NK-92 treated with Interleukin-12 subunit alpha and Interleukin-12 subunit beta, amount 100 ng/mL, for 24 hours (cell line): Measurements from ENCODE around the gene EFNA5.

Experiments
- DNase-seq: peaks from one replicate; lab custom pipeline; 2025; lab: John Stamatoyannopoulos, UW

EFNA5 gene

DNA sequence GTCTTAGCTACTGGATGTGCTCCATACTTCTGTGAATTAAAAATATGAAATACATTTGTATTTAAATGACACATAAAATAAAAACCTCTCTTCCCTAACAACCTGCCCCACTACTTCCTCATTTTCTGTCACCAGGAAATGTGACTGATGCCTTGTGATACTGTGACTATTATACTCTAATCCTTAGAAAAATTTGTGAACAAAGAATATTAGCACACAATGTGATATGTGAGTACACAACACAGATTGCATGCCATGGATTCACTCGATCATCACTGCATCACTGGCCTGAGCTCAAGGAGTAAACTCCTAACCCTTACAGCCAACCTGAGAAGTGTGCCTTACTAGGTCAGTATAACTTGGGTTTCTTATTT, 281.0 kb downstream of the EFNA5 start:
- DNase-seq: no peak

DNA sequence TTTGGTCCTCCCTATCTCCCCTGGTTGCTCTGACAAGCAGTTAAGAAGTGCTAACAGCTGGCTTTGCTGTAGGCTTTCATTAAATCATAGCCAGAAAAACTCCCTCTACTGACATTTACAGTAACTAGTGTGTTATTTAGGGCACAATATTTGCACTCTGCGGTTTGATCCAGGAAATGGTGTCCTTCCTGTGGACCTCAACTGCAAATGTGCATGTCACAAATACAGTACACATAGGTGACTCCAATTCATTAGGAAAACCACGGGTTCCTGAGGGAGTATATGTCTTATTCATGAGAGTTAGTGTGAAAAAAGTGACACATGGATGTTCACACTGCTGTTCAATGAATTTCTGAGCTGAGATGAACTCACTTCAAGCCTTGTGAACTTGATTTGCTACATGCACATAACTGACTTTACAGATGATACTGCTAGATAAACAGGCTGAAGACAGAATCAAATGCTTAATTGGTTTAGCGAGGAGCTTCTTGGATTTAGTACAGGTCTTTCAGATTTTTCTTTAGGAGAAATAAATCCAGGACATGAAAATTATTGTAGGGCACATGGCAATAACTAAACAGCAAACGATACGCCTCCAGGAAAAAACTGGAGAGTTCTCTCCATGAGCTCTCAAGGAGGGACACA, 281.5 kb downstream of the EFNA5 start:
- peak; percentile 22 for DNase-seq

DNA sequence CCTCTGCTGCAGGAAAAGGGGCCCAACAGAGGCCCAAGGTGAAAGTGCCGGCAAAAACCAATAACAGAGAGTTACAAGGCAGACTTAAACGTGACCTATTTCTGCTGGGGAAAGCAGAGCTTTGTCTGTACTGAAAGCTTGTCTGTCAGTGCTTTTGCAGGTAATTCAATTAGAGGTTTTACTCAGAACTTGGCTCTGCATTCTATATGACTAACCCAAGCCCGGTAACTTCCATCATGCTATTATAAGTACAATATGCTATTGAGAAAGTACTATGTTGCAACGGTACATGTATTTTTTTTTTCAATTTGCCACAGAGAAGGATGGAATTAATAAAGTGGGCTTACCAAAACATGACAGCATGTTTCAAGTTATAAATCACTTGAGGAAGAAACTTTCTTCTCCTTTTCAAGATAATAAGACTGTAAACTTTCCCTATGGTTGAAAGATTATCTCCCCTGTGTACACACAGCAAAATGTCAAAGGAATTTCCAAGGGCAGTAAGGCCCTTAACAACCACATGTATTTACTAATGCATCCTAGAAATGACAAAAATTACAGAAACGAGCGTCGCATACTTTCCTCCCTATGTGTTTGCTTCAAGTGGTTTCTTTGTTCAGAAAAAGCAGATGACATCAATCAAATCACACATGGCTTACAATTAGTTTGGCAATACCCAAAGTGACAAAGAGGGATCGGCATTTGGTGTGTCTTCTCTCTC, 282.4 kb downstream of the EFNA5 start:
- peak; percentile 25 for DNase-seq

DNA sequence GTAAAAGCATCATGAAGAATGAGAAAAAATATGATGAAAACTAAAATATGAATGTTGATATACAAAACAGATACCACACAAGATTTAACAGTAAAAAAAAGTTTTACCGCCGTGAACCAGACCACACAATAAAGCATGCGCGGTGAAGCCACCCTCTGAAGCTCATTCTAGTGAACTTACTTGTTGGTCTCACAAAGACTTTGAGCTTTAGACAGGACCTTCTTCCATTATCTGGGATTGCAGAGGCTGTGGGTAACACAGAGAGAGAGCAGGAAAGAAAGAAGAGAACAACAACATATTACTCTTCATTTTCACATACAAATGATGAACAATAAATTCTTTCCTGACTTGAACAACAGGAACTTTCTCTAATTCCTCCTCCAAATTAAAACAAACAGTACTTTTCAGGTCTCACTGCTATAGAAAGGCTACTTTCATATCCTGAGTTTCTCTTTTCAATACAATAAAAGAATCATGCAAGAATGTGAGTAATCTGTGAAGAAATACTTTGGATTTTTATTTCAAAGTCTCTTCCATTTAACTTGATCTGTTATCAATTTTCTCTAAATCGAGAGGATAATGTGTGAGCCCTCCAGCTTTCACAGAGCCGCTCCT, 283.1 kb downstream of the EFNA5 start:
- no peak for DNase-seq

DNA sequence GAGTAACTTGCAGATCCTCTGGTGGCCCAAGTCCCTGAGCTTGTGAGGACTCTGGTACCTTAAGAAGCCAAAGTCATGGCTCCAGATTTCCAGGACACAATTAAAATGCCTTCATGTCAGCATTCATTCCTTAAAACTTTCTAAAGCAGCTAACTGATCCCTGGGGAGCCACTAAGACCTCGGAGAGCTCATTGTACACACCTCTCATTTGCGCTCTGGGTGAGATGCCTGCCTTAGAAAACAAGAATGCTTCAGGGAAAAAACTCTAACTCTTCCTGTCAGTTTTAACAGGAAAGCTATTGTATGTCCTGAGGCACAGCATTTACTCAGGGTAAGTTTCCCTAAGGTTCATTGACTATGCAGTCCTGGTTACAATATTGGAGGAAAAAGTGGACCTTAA, 285.0 kb downstream of the EFNA5 start:
- no peak for DNase-seq

DNA sequence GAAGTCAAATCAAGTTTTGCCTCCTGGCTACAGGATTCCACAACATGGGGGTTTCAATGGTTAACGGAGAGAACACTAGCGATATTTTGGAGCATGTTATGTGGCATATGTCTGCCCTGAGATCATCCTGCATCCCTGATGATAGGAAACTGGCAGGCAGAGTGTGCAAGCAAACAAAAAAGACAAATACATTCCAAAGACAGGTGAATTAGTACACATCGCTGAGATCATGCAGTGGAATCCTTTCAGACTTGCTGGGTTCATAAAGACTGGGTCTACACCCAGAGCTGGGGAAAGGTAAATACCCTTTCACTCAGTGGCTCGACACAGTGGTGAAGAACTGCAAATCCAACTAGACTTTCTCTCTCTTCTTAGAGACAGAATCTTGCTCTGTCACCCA, 286.5 kb downstream of the EFNA5 start:
- no peak for DNase-seq

DNA sequence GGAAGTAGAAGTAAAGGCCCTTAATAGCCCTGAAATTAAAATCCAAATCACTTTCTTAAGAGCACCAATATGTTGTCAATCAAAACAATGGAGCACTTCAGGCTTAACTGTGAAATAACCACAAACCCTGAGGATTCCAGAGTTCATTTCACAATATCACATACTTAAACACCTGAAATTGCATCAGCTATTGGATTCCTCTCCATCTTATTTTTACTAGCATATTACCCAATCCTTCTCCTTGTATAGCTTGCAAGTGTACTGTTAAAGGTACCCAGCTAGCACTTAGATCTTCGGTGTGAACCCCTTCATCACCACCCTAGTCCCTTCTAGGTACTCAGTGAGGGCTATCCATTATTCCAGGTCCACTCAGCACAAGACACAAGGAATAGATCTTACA, 287.3 kb downstream of the EFNA5 start:
- no peak for DNase-seq

DNA sequence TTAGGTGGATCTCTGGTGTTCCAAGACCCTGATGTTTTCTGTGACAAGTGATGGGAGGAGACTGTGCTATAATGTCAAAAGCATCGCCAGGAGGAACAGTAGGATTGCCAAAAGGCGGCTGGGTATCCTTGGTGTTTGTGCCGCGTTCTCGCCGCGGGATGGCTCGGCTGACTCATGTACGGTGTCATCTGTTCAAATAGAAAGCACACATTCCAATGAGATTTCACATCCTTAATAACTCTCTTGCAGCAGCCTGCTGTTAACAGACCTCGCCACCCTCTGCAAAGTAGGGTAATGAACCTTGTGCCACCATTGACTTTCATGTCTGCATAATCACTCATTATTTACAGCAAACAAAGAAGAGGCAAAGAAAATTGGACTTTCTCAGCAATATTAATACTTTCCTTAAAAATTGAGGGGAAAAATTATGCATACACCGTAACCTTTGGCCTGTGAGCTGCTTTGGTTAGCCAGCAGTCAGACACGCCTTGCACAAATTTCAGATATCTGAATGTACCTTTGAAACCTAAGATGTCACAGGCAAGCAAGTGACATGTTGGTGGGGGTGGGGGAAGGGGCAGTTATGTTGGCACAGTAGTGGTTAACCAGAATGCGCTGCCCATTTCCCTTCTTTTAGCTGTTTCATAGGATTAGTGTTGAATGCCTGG, 289.4 kb downstream of the EFNA5 start:
- no peak for DNase-seq

DNA sequence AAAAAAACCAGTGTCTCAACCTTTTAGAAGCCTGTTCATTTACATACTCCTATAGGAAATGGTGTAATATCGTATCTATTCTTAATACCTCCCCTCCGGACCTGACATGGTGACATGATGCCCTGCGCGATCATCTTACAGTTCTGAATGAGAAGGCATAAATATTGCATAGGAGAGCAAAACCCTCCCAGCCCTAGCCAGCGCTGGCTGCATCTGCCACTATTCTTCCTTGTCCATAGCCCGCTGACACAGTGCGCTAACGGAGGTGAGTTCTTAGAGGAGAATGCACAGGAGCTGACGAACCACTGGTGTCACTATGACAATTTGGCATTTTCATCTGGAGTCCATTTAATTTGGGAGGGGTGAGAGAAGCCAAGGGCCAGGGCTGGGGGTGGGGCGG, 290.1 kb downstream of the EFNA5 start:
- no peak for DNase-seq

DNA sequence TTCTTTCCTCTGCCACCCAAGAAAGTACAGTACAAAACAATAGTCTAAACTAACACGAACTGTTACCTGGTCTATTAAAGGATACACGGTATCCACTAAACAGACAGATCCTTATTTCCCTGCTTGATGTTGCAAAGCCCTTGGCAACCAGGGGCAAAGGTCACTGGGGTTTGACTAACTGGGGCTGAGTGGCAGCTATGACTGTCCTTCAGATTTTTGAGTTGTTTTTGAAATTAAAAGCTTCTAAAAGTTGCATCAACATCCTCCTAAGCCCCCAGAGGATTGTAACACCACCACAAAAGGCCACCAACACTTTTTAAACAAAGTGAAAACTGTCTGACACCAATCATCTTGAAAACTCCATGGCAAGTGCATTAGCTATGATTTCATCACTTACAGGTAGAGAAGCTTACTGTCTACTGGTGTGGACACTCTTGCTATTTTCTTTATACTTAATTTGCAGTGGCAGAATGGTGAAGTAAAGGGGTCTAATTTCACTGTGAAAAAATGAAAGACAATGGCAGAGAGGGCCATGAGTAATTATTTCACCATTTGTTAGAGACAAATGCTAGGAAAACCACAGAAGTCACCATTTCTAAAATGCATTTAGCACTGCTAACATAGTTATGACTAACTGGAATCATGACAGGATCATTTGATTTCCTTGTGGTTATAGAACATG, 292.4 kb downstream of the EFNA5 start:
- DNase-seq: no peak

DNA sequence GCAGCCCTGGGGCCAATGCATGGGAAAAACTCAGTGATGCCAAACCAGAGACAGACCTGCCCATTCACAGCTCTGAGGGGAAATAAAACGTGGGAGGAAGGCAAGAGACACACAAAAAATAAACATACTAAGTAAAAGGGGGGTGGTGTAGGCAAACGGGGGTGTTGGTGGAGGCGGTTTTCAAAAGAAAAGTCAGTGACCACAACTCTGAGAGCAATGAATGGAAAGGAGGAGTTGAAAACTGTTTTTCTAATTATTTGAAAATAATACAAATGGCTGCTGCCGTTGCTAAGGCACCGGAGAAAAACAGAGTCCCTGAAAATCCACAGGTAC, 293.5 kb downstream of the EFNA5 start:
- DNase-seq: no peak

DNA sequence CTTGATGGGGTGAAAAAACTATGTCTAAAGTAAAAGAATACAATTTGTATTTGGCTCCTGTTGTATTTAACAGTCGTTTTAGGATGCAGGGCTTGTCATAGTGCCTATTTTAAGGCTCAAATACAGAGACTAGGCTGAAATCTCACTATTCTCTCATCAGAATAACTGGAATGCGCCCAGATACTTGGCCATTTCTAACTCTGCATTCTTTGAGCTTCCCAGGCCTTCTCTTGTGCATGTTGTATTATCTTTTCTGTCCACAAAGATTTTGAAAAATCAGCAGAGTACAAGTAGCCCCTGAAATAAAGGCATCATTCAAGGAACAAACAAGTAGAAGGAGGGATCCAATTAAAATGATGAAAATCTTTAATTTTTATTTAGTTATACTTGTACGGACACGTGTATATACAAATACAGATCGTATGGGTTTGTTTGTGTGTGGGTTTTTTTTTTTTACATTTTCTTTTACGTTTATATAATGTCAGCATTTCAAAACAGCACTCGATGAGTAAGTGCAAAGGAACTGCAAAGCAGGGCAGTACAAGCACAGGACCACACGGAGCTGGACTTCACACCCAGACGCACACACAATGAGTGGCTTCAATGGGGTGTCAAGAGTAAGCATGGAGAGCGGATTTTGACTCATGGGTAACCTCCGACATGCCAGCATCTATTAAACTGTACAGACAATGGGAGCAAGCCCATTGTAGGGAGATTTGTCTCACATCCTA, 294.0 kb downstream of the EFNA5 start:
- DNase-seq: no peak

DNA sequence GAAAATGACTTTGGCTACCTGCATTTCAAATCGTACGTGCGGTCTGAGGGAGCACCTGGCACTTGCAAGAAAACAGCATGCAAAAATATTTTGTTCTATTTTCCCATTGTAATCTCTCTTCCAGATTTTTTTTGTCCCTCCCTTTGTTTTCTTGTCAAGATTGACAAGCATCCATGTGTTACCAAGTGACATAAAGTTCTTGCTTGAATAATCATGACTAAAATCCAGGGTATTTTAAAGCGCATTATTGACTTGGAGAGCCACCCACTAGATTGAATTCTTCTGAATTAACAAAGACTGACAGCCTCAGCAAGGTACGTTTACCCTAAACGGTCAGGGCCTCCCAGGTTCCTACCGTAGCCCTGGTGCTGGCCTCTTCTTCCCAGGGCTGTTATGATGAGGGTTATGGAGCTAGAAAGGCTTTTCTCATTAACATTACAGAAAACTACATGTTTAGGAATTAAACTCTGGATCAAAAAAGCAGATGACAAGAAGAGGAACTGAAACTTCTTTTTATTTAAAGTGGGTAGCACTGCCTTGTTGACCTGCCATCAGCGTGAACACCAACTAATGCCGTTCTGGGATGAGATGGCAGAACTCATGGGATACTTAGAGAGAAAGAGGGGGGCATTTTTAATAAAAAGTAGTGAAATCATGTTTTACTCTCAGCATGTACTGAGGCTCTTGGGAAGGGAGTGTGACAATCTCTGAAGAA, 297.0 kb downstream of the EFNA5 start:
- DNase-seq: no peak

DNA sequence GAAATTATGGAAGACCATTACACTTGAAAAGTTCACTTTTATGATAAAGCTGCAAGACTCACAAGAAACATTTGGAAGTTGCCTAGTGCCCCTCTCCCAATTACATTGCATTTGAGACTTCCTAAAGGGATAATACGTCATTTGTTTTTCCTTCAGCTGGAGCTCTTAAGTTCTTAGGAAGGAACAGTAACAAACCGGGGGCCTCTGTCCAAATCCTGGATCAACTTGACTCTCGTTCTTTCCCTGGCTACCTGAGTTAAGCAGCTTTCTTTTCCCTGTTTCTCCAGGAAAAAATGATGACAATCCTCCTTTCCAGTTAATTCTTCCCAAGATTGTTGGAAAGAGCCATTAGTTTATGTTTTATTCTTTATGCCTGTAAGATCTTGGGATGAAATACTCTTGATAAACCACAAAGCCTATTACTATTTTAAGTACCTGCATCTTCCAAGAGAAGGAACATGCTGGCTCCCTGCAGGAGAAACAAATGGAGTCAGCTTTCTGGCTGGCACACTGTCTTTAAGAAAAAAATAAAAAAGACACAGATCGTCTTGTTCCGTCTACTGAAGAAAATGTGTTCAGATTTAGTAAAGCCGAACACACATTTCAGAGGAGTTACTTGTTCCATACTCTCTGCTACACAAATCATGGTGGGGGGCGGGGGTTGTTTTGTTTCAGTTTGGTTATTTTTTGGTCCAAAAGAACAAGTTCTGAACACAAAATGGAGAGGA, 297.9 kb downstream of the EFNA5 start:
- no peak for DNase-seq

DNA sequence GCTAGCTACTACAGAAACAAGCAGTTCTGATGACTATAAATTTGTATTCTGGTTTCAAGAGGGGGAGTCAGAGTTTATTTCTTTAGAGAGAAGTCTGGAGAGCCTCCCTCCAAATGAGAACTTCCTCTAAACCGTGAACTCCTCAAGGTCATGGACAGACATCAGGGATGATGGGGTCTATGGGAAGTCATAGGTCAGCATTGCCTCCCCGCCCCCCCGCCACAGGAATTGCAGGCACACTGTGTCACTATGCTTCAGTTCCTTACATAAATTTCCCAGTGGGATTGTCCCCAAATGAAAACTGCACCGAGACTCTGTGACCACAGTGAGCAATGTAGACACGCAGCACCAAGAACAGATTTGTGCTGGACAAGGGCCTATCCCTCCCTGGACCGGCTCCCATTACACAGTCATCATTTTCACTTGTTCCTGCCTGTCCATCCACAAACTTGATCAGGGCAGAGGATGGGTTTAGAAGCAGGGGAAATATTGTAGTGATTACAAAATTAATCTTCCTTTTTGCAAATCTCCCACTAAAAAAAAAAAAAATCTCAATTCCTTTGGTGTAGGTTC, 300.3 kb downstream of the EFNA5 start:
- no peak for DNase-seq

DNA sequence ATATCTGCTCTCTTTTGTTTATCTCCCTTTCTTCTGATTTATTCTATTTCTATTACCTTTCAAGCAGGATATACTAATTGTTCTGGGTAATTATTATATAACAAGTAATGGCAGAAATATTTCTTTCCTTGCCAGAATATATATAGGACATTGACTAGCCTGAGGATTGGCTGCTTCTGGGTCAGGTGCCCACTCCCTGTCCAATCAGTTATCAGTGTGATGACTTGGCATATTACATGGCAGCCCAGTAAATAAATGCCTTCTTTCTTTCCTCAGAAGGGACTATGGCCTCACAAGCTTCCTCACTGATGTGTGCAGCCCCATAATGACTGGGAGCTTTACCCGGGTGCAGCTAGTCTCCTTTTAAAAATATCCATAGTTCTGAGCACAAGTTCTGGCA, 301.1 kb downstream of the EFNA5 start:
- DNase-seq: no peak

DNA sequence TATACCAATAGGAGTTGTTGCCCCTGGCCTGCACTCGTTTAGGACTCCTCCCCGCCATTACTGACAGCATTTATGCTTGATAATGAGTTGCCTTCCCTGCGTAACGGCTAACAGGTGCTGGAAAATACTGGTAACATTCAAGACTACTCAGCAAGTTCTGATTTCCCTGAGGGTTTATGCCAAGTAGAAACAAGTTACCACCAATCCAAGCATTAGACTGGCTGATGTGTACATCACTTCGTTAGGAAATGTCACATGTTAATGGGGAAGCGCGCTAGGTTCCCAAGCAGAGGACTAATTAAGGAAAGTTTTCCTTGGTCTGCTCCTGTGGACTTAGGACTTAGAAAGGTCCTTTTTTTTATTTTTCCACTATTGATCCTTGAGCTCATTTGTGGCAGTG, 302.1 kb downstream of the EFNA5 start:
- no peak for DNase-seq

DNA sequence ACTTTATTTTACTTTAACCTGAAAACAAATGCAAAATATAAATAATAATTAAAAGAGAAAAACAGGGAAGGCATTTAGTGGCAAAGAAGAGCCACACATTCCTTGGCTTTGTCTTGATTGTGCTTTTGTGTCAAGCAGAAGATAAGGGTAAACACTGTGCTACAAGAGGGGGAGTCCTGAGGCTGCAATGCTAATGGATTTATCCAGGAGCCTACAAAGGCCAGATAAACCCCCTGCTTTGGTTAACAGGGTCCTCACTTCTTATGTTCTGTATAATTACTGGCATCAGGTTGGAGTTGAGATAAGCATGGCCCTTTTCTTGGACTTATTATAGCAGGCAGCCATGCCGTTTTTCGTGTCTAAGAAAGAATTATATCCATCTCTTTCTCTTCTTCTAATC, 302.8 kb downstream of the EFNA5 start:
- no peak for DNase-seq

DNA sequence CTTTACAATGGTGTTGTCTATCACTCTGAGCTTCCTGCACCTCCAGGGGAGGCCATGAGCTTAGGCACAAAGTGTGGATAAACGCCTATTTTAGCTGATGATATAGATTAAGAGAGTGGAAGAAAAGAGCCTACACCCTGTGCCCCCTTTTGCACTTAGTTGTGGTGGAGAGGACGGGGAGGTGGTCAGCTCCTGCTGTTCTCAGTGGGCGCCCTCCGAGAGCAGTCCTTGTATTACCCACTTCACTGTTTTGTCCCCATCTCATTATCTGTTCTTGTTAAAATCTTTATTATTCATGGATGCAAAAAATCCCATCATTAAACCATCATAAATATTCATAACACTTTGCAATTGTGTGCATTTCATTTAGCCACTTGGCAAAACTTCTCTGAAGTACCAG, 303.3 kb downstream of the EFNA5 start:
- DNase-seq: no peak
